NOMO-1 (cell line): ENCODE measurements around the gene RASSF4.

Source experiments
- DNase-seq, 2 experiments: peaks; one replicate each; lab custom pipeline; 2025; ENCODE audit not compliant: unreplicated experiment in 2 of 2; lab: John Stamatoyannopoulos, UW

The RASSF4 gene

GRCh38 chr10:44974082-44974627, 14.6 kb downstream of the RASSF4 start:
- DNase-seq, result no peak

- DNase-seq, result peak; percentile 49 to 61
Measured at GRCh38 chr10:44974628-44975430, 15.2 kb downstream of the RASSF4 start.

- no peak for DNase-seq
Measured at GRCh38 chr10:44975431-44976331, 16.1 kb downstream of the RASSF4 start.

- no peak for DNase-seq
Measured at GRCh38 chr10:44976352-44977198, 17.0 kb downstream of the RASSF4 start.

GRCh38 chr10:44977287-44978212, 17.9 kb downstream of the RASSF4 start:
- DNase-seq, result no peak

GRCh38 chr10:44978213-44978569, 18.6 kb downstream of the RASSF4 start:
- DNase-seq, result no peak

- no peak for DNase-seq
Measured at GRCh38 chr10:44978570-44979280, 19.1 kb downstream of the RASSF4 start, which contains the start of gene DEPP1. Gene DEPP1, minus strand, starts transcription at chr10:44978809. Its CDS starts 779 bp downstream, at chr10:44978030.

GRCh38 chr10:44979281-44980191, 19.9 kb downstream of the RASSF4 start:
- no peak for DNase-seq

- no peak for DNase-seq
Measured at GRCh38 chr10:44980309-44981171, 20.9 kb downstream of the RASSF4 start.

GRCh38 chr10:44981172-44982113, 21.8 kb downstream of the RASSF4 start:
- DNase-seq, result no peak

GRCh38 chr10:44982114-44982460, 22.5 kb downstream of the RASSF4 start:
- DNase-seq, result no peak

GRCh38 chr10:44982496-44982895, 22.9 kb downstream of the RASSF4 start:
- DNase-seq, result no peak

- no peak for DNase-seq
Measured at GRCh38 chr10:44983066-44983894, 23.7 kb downstream of the RASSF4 start.

GRCh38 chr10:44983895-44984278, 24.3 kb downstream of the RASSF4 start:
- no peak for DNase-seq

GRCh38 chr10:44984671-44985101, 25.1 kb downstream of the RASSF4 start:
- DNase-seq, result no peak
